ENCODE data around the gene PPIG. TPM values are rescaled to one million over a fixed set of nuclear protein-coding genes. Genes with fewer than 3 reads are reported as not detected.

Gene PPIG
- total RNA-seq (2022; extraction: Qiagen RNA extraction): 32.4 to 47.5 TPM (median 38.7 TPM) in 5 replicates

DNA sequence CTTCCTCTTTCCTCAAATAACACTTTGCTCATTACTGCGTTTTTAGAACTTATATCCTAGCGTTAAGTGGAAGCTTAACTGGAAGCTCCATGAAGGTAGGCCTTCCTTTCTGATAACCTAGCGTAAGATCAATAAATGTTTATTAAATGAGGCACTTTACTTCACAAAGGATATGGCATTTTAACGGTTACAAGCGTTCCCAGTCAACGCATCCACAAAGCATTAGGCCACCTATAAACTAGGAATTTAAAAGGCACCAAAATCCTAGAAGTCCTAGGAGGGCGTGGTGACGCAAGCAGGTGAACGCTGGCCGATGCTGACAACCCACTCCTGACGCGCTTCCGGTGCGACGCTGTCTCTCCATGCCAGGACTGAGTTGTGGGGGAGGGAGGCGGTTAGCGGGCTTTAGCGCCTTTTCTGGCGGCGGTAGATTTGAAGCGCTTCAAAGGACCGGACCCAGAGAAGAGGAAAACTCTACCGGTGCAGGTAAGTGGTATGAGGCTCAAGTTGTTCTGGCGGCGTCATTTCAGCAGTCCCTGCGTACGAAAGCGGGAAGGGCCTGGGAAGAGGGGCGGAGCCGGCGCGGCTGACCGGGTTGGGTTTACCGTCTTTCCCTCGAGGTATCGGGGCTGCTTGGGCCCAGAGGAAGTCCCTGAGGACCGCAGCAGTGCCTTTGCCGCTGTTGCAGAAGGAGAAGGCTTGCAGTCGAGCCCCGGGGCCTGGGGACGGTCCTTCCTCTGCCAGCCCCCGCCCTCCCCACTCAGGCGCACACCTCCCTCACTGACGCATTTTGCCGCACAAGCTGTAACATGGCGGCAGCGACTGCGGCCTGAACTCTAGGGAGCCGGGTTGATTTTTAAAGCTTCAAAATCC lies at the start of gene PPIG:
PPIG (plus strand) TSS at position 347 of the 873 bp plus-strand sequence. CDS start 19,691 bp downstream, outside the sequence.

DNA sequence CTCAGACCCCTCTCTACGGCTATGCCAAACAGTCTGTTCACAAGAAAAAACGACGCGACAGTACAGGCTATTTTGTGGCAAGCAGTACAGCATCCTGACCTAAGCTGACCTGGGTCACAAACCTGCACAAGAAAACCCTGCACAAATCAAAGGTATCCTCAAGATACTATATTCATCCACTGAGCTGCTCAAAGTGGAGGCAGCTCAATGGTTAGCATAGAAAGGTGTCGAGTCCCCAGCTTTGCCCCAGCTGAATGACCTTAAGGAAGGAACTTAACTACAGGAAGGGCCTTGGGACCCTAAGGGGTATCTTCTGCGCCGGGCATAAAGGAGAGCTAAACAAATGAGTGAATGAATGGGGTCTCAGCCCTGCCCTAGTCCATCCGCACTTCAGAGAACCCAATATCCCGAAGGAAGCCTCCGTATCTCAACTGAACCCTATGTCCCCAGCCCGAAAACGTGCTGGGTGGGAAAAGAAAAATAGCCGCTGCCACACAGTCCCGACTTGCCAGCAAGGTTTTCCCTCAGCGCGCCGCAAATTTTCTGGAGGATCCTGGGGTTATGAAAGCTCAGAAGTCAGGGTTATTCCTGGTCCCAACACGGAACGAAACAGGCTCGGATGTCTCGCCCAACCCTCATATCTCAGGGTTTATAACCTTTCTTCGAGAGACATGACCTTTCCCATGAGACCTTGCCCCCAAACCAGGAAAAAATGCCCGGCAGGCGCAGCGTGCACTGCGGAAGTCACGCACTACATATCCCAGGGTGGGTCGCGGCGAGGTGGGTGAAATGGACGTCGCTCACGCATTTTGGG lies 10.8 kb upstream of the PPIG start, which contains the start of gene FASTKD1:
FASTKD1 (minus strand) TSS at position 706 of the 814 bp plus-strand sequence. CDS start 1,836 bp downstream, outside the sequence.

Other genes starting within 250 kb of the PPIG start
- 0.03 to 0.06 TPM in 2 of 5 replicates, not detected in the others for gene LRP2, start 221.8 kb upstream of the PPIG start, total RNA-seq (2022; extraction: Qiagen RNA extraction)
- 5.2 to 7.3 TPM (median 5.4 TPM) in 5 replicates for gene BBS5, start 104.9 kb upstream of the PPIG start, total RNA-seq (2022; extraction: Qiagen RNA extraction)
- gene KLHL41, start 74.6 kb upstream of the PPIG start, total RNA-seq (2022; extraction: Qiagen RNA extraction): 0.10 to 0.50 TPM (median 0.20 TPM) in 5 replicates
- gene FASTKD1, start 10.5 kb upstream of the PPIG start, total RNA-seq (2022; extraction: Qiagen RNA extraction): 18.3 to 22.6 TPM (median 20.5 TPM) in 5 replicates
- 0.27 to 0.81 TPM (median 0.46 TPM) in 5 replicates for gene CFAP210, start 110.1 kb downstream of the PPIG start, total RNA-seq (2022; extraction: Qiagen RNA extraction)
- gene PHOSPHO2, start 110.1 kb downstream of the PPIG start, total RNA-seq (2022; extraction: Qiagen RNA extraction): 2.0 to 3.6 TPM (median 2.3 TPM) in 5 replicates
- gene KLHL23, start 149.5 kb downstream of the PPIG start, total RNA-seq (2022; extraction: Qiagen RNA extraction): 6.0 to 9.3 TPM (median 7.3 TPM) in 5 replicates
- gene SSB, start 214.5 kb downstream of the PPIG start, total RNA-seq (2022; extraction: Qiagen RNA extraction): 129 to 179 TPM (median 137 TPM) in 5 replicates
- gene METTL5, start 240.6 kb downstream of the PPIG start, total RNA-seq (2022; extraction: Qiagen RNA extraction): 65.6 to 98.2 TPM (median 69.9 TPM) in 5 replicates
- 8.0 to 9.6 TPM (median 9.1 TPM) in 5 replicates for gene UBR3, start 243.1 kb downstream of the PPIG start, total RNA-seq (2022; extraction: Qiagen RNA extraction)